Type B pancreatic cell (in vitro differentiated cells): ENCODE data around the gene GTF3C1. TPM values are rescaled to one million over a fixed set of nuclear protein-coding genes. Genes with fewer than 3 reads are reported as not detected.

Source experiments
- DNase-seq: peaks from one replicate; pipeline ENCODE4 v3.0.0; 2021; ENCODE audit warnings: mixed read lengths; ENCODE audit not compliant: unreplicated experiment; ENCODE audit errors: extremely low spot score
- H3K27ac Mint-ChIP-seq: 2 replicates; pipeline ENCODE4 v1.8.0; 2021; ENCODE audit warnings: mild to moderate bottlenecking, mixed read lengths
- H3K27me3 Mint-ChIP-seq: 2 replicates; pipeline ENCODE4 v1.8.0; 2021; ENCODE audit warnings: mixed read lengths
- H3K36me3 Mint-ChIP-seq: 2 replicates; pipeline ENCODE4 v1.8.0; 2021; ENCODE audit warnings: mixed read lengths
- H3K4me1 Mint-ChIP-seq: one replicate; pipeline ENCODE4 v1.8.0; 2021; ENCODE audit warnings: mixed read lengths; ENCODE audit not compliant: unreplicated experiment
- H3K4me3 Mint-ChIP-seq: 2 replicates; pipeline ENCODE4 v1.8.0; 2021; ENCODE audit warnings: mild to moderate bottlenecking, mixed read lengths
- H3K9me3 Mint-ChIP-seq: 2 replicates; pipeline ENCODE4 v1.8.0; 2021; ENCODE audit warnings: mixed read lengths
- CTCF ChIP-seq: fragments of 200-600 bp; sonication (generic); conservative IDR thresholded peaks from 2 replicates; pipeline ENCODE4 v1.5.0; 2021; ENCODE audit warnings: antibody characterized with exemption, mild to moderate bottlenecking
- total RNA-seq: library from RNA; stranded (reverse); gene quantifications from 2 replicates; pipeline ENCODE4 v1.2.1, GENCODE V29; 2021; ENCODE audit warnings: low replicate concordance

GTF3C1 gene
- total RNA-seq, 1 donor from 2014 or later: 94.5 TPM

- no peaks in the 10 kb centered on the region for H3K9me3 Mint-ChIP-seq
- no peak overlapping the region for H3K27ac Mint-ChIP-seq
- H3K4me1 Mint-ChIP-seq: peaks cover 4% of the 10 kb centered on the region
- H3K36me3 Mint-ChIP-seq: peaks cover 37% of the 10 kb centered on the region
- TF ChIP-seq CTCF: no peak
- H3K4me3 Mint-ChIP-seq: no peak overlapping the region
- DNase-seq: no peak
- no peaks in the 10 kb centered on the region for H3K27me3 Mint-ChIP-seq
Measured at GRCh38 chr16:27486344-27486743, 63.4 kb downstream of the GTF3C1 start.

GRCh38 chr16:27485811-27486210, 63.9 kb downstream of the GTF3C1 start:
- TF ChIP-seq CTCF: no peak
- DNase-seq: no peak
- H3K36me3 Mint-ChIP-seq: peaks cover 38% of the 10 kb centered on the region
- H3K27ac Mint-ChIP-seq: no peak overlapping the region
- no peaks in the 10 kb centered on the region for H3K9me3 Mint-ChIP-seq
- no peaks in the 10 kb centered on the region for H3K27me3 Mint-ChIP-seq
- no peak overlapping the region for H3K4me3 Mint-ChIP-seq
- H3K4me1 Mint-ChIP-seq: peaks cover 4% of the 10 kb centered on the region

GRCh38 chr16:27485126-27485525, 64.6 kb downstream of the GTF3C1 start:
- no peak overlapping the region for H3K27ac Mint-ChIP-seq
- no peaks in the 10 kb centered on the region for H3K9me3 Mint-ChIP-seq
- no peak overlapping the region for H3K4me3 Mint-ChIP-seq
- H3K4me1 Mint-ChIP-seq: peaks cover 4% of the 10 kb centered on the region
- H3K27me3 Mint-ChIP-seq: no peaks in the 10 kb centered on the region
- H3K36me3 Mint-ChIP-seq: peaks cover 38% of the 10 kb centered on the region
- DNase-seq: no peak
- no peak for TF ChIP-seq CTCF

DNA sequence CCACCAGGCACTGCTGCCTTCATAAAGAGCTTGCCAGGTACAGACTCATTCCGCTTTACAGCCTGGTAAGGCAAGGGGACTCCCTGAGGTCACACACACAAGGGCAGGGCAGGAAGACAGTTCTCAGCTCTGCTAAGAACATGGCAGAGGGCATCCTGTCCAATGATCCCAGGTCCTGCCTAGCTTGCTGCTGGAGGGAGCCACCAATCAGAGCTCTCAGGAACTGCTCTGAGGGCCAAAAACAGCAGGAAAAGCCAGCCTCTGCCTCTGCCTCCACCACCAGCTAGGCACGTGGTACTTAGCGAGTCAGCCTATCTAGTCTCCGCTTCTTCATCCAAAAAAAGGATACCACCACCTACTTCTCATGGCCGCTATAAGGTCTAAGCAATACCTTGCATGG, 66.1 kb downstream of the GTF3C1 start:
- H3K9me3 Mint-ChIP-seq: no peaks in the 10 kb centered on the region
- H3K4me3 Mint-ChIP-seq: no peak overlapping the region
- no peak for TF ChIP-seq CTCF
- peaks cover 41% of the 10 kb centered on the region for H3K36me3 Mint-ChIP-seq
- H3K4me1 Mint-ChIP-seq: peaks cover 4% of the 10 kb centered on the region
- no peak for DNase-seq
- H3K27ac Mint-ChIP-seq: no peak overlapping the region
- no peaks in the 10 kb centered on the region for H3K27me3 Mint-ChIP-seq

GRCh38 chr16:27483088-27483437, 66.7 kb downstream of the GTF3C1 start:
- no peaks in the 10 kb centered on the region for H3K27me3 Mint-ChIP-seq
- peaks cover 41% of the 10 kb centered on the region for H3K36me3 Mint-ChIP-seq
- no peak for TF ChIP-seq CTCF
- no peaks in the 10 kb centered on the region for H3K9me3 Mint-ChIP-seq
- DNase-seq: no peak
- H3K27ac Mint-ChIP-seq: no peak overlapping the region
- H3K4me3 Mint-ChIP-seq: no peak overlapping the region
- H3K4me1 Mint-ChIP-seq: peaks cover 4% of the 10 kb centered on the region
